ENCODE results near the gene WDR27.

Gene WDR27

GRCh38 chr6:169654598-169655391, 47.0 kb downstream of the WDR27 start:
- no peaks in the 10 kb centered on the region for H3K9me3 ChIP-seq (ENCODE audit: control insufficient read depth in 1 of 2, low read length in 2 of 2)
- peaks cover 3 to 7% of the 10 kb centered on the region in 2 donors for H3K4me1 ChIP-seq (ENCODE audit: control insufficient read depth in 1 of 2, insufficient read depth in 2 of 2, low read length in 2 of 2)
- H3K36me3 ChIP-seq (ENCODE audit: control insufficient read depth in 1 of 2, insufficient read depth in 2 of 2, low read length in 2 of 2): peaks cover 0 to 15% of the 10 kb centered on the region in 2 donors
- peak overlapping the region; percentile 64 to 84 for H3K9ac ChIP-seq (ENCODE audit: low read depth in 1 of 2, low read length in 2 of 2)
- H3K27me3 ChIP-seq (ENCODE audit: control insufficient read depth in 1 of 2, insufficient read depth in 2 of 2, low read length in 2 of 2): no peaks in the 10 kb centered on the region
- H3K4me3 ChIP-seq (ENCODE audit: low read depth in 1 of 2, low read length in 2 of 2): peak overlapping the region; percentile 79 to 82
- H3K27ac ChIP-seq (ENCODE audit: low read depth, low read length): peak overlapping the region; percentile 43

GRCh38 chr6:169653691-169654090, 48.1 kb downstream of the WDR27 start:
- peak overlapping the region in 1 of 2 donors; percentile 82 for H3K4me3 ChIP-seq (ENCODE audit: low read depth in 1 of 2, low read length in 2 of 2)
- no peak overlapping the region for H3K9ac ChIP-seq (ENCODE audit: low read depth in 1 of 2, low read length in 2 of 2)
- no peaks in the 10 kb centered on the region for H3K9me3 ChIP-seq (ENCODE audit: control insufficient read depth in 1 of 2, low read length in 2 of 2)
- H3K4me1 ChIP-seq (ENCODE audit: control insufficient read depth in 1 of 2, insufficient read depth in 2 of 2, low read length in 2 of 2): peaks cover 3 to 7% of the 10 kb centered on the region in 2 donors
- H3K27ac ChIP-seq (ENCODE audit: low read depth, low read length): no peak overlapping the region
- H3K27me3 ChIP-seq (ENCODE audit: control insufficient read depth in 1 of 2, insufficient read depth in 2 of 2, low read length in 2 of 2): no peaks in the 10 kb centered on the region
- peaks cover 0 to 6% of the 10 kb centered on the region in 2 donors for H3K36me3 ChIP-seq (ENCODE audit: control insufficient read depth in 1 of 2, insufficient read depth in 2 of 2, low read length in 2 of 2)

- H3K27me3 ChIP-seq (ENCODE audit: control insufficient read depth in 1 of 2, insufficient read depth in 2 of 2, low read length in 2 of 2): no peaks in the 10 kb centered on the region
- H3K4me1 ChIP-seq (ENCODE audit: control insufficient read depth in 1 of 2, insufficient read depth in 2 of 2, low read length in 2 of 2): peaks cover 3 to 7% of the 10 kb centered on the region in 2 donors
- H3K36me3 ChIP-seq (ENCODE audit: control insufficient read depth in 1 of 2, insufficient read depth in 2 of 2, low read length in 2 of 2): peaks cover 0 to 3% of the 10 kb centered on the region in 2 donors
- no peak overlapping the region for H3K27ac ChIP-seq (ENCODE audit: low read depth, low read length)
- H3K9ac ChIP-seq (ENCODE audit: low read depth in 1 of 2, low read length in 2 of 2): no peak overlapping the region
- no peaks in the 10 kb centered on the region for H3K9me3 ChIP-seq (ENCODE audit: control insufficient read depth in 1 of 2, low read length in 2 of 2)
- H3K4me3 ChIP-seq (ENCODE audit: low read depth in 1 of 2, low read length in 2 of 2): no peak overlapping the region
These were observed 48.9 kb downstream of the WDR27 start for GRCh38 chr6:169652896-169653295.

GRCh38 chr6:169651498-169651897, 50.3 kb downstream of the WDR27 start:
- Histone ChIP-seq H3K27me3 (ENCODE audit: control insufficient read depth in 1 of 2, insufficient read depth in 2 of 2, low read length in 2 of 2) (no peaks in the 10 kb centered on the region), H3K4me3 (ENCODE audit: low read depth in 1 of 2, low read length in 2 of 2) (no peak overlapping the region), H3K36me3 (ENCODE audit: control insufficient read depth in 1 of 2, insufficient read depth in 2 of 2, low read length in 2 of 2) (no peaks in the 10 kb centered on the region), H3K27ac (ENCODE audit: low read depth, low read length) (no peak overlapping the region), H3K4me1 (ENCODE audit: control insufficient read depth in 1 of 2, insufficient read depth in 2 of 2, low read length in 2 of 2) (peaks cover 3 to 7% of the 10 kb centered on the region in 2 donors), H3K9me3 (ENCODE audit: control insufficient read depth in 1 of 2, low read length in 2 of 2) (no peaks in the 10 kb centered on the region), H3K9ac (ENCODE audit: low read depth in 1 of 2, low read length in 2 of 2) (no peak overlapping the region)

- Histone ChIP-seq H3K27ac (ENCODE audit: low read depth, low read length) (no peak overlapping the region), H3K36me3 (ENCODE audit: control insufficient read depth in 1 of 2, insufficient read depth in 2 of 2, low read length in 2 of 2) (no peaks in the 10 kb centered on the region), H3K4me1 (ENCODE audit: control insufficient read depth in 1 of 2, insufficient read depth in 2 of 2, low read length in 2 of 2) (peaks cover 3 to 7% of the 10 kb centered on the region in 2 donors), H3K9ac (ENCODE audit: low read depth in 1 of 2, low read length in 2 of 2) (no peak overlapping the region), H3K4me3 (ENCODE audit: low read depth in 1 of 2, low read length in 2 of 2) (no peak overlapping the region), H3K27me3 (ENCODE audit: control insufficient read depth in 1 of 2, insufficient read depth in 2 of 2, low read length in 2 of 2) (no peaks in the 10 kb centered on the region), H3K9me3 (ENCODE audit: control insufficient read depth in 1 of 2, low read length in 2 of 2) (no peaks in the 10 kb centered on the region)
These were observed 50.9 kb downstream of the WDR27 start for GRCh38 chr6:169650959-169651292.

- Histone ChIP-seq H3K36me3 (ENCODE audit: control insufficient read depth in 1 of 2, insufficient read depth in 2 of 2, low read length in 2 of 2) (no peaks in the 10 kb centered on the region), H3K27me3 (ENCODE audit: control insufficient read depth in 1 of 2, insufficient read depth in 2 of 2, low read length in 2 of 2) (no peaks in the 10 kb centered on the region), H3K27ac (ENCODE audit: low read depth, low read length) (no peak overlapping the region), H3K4me3 (ENCODE audit: low read depth in 1 of 2, low read length in 2 of 2) (no peak overlapping the region), H3K4me1 (ENCODE audit: control insufficient read depth in 1 of 2, insufficient read depth in 2 of 2, low read length in 2 of 2) (peaks cover 2 to 5% of the 10 kb centered on the region in 2 donors), H3K9me3 (ENCODE audit: control insufficient read depth in 1 of 2, low read length in 2 of 2) (no peaks in the 10 kb centered on the region), H3K9ac (ENCODE audit: low read depth in 1 of 2, low read length in 2 of 2) (no peak overlapping the region)
These were observed 51.4 kb downstream of the WDR27 start for GRCh38 chr6:169650241-169650958.

- no peak overlapping the region for H3K9ac ChIP-seq (ENCODE audit: low read depth in 1 of 2, low read length in 2 of 2)
These were observed 53.2 kb downstream of the WDR27 start for GRCh38 chr6:169648617-169649016.

GRCh38 chr6:169648092-169648491, 53.7 kb downstream of the WDR27 start:
- Histone ChIP-seq H3K9me3 (ENCODE audit: control insufficient read depth in 1 of 2, low read length in 2 of 2) (no peaks in the 10 kb centered on the region), H3K4me3 (ENCODE audit: low read depth in 1 of 2, low read length in 2 of 2) (no peak overlapping the region), H3K36me3 (ENCODE audit: control insufficient read depth in 1 of 2, insufficient read depth in 2 of 2, low read length in 2 of 2) (no peaks in the 10 kb centered on the region), H3K27ac (ENCODE audit: low read depth, low read length) (no peak overlapping the region), H3K9ac (ENCODE audit: low read depth in 1 of 2, low read length in 2 of 2) (no peak overlapping the region), H3K27me3 (ENCODE audit: control insufficient read depth in 1 of 2, insufficient read depth in 2 of 2, low read length in 2 of 2) (no peaks in the 10 kb centered on the region), H3K4me1 (ENCODE audit: control insufficient read depth in 1 of 2, insufficient read depth in 2 of 2, low read length in 2 of 2) (no peaks in the 10 kb centered on the region)

More at GRCh38 chr6:169648617-169649016, 53.2 kb downstream of the WDR27 start:
- Histone ChIP-seq H3K27me3 (ENCODE audit: control insufficient read depth in 1 of 2, insufficient read depth in 2 of 2, low read length in 2 of 2) (no peaks in the 10 kb centered on the region), H3K4me1 (ENCODE audit: control insufficient read depth in 1 of 2, insufficient read depth in 2 of 2, low read length in 2 of 2) (no peaks in the 10 kb centered on the region), H3K4me3 (ENCODE audit: low read depth in 1 of 2, low read length in 2 of 2) (no peak overlapping the region), H3K36me3 (ENCODE audit: control insufficient read depth in 1 of 2, insufficient read depth in 2 of 2, low read length in 2 of 2) (no peaks in the 10 kb centered on the region), H3K9me3 (ENCODE audit: control insufficient read depth in 1 of 2, low read length in 2 of 2) (no peaks in the 10 kb centered on the region), H3K27ac (ENCODE audit: low read depth, low read length) (no peak overlapping the region)

GRCh38 chr6:169647637-169648036, 54.2 kb downstream of the WDR27 start:
- no peaks in the 10 kb centered on the region for H3K27me3 ChIP-seq (ENCODE audit: control insufficient read depth in 1 of 2, insufficient read depth in 2 of 2, low read length in 2 of 2)
- H3K36me3 ChIP-seq (ENCODE audit: control insufficient read depth in 1 of 2, insufficient read depth in 2 of 2, low read length in 2 of 2): no peaks in the 10 kb centered on the region
- no peaks in the 10 kb centered on the region for H3K4me1 ChIP-seq (ENCODE audit: control insufficient read depth in 1 of 2, insufficient read depth in 2 of 2, low read length in 2 of 2)

GRCh38 chr6:169646906-169647567, 54.8 kb downstream of the WDR27 start:
- H3K4me1 ChIP-seq (ENCODE audit: control insufficient read depth in 1 of 2, insufficient read depth in 2 of 2, low read length in 2 of 2): no peaks in the 10 kb centered on the region
- H3K9ac ChIP-seq (ENCODE audit: low read depth in 1 of 2, low read length in 2 of 2): no peak overlapping the region
- H3K9me3 ChIP-seq (ENCODE audit: control insufficient read depth in 1 of 2, low read length in 2 of 2): no peaks in the 10 kb centered on the region
- no peaks in the 10 kb centered on the region for H3K36me3 ChIP-seq (ENCODE audit: control insufficient read depth in 1 of 2, insufficient read depth in 2 of 2, low read length in 2 of 2)
- H3K4me3 ChIP-seq (ENCODE audit: low read depth in 1 of 2, low read length in 2 of 2): no peak overlapping the region
- no peak overlapping the region for H3K27ac ChIP-seq (ENCODE audit: low read depth, low read length)
- no peaks in the 10 kb centered on the region for H3K27me3 ChIP-seq (ENCODE audit: control insufficient read depth in 1 of 2, insufficient read depth in 2 of 2, low read length in 2 of 2)

More at GRCh38 chr6:169647637-169648036, 54.2 kb downstream of the WDR27 start:
- H3K9ac ChIP-seq (ENCODE audit: low read depth in 1 of 2, low read length in 2 of 2): no peak overlapping the region
- H3K4me3 ChIP-seq (ENCODE audit: low read depth in 1 of 2, low read length in 2 of 2): no peak overlapping the region
- H3K27ac ChIP-seq (ENCODE audit: low read depth, low read length): no peak overlapping the region
- no peaks in the 10 kb centered on the region for H3K9me3 ChIP-seq (ENCODE audit: control insufficient read depth in 1 of 2, low read length in 2 of 2)
